T-cell (primary cell): ENCODE data around the gene KCNJ6. TPM values are rescaled to one million over a fixed set of nuclear protein-coding genes. Genes with fewer than 3 reads are reported as not detected.

Experiments used
- ATAC-seq, 4 experiments: fragments of 200-7000 bp in 3 of 4; fragments of 150-1000 bp in 1 of 4; cut with Tn5 transposase; replicated peaks in 1 of 4; 1 replicate in 3 of 4; 2 replicates in 1 of 4; pipeline ENCODE4 v1.10.0; 2021; ENCODE audit warnings: moderate library complexity in 3 of 4, mild to moderate bottlenecking in 2 of 4, moderate number of reproducible peaks in 1 of 4
- CTCF ChIA-PET, 2 donors: fragments of 300-600 bp; sonication (Branson Sonifier 250); formaldehyde crosslinking; loops; one replicate each; lab custom pipeline; 2022; ENCODE audit warnings: antibody characterized with exemption in 2 of 2; lab: Charles Lee
- POLR2A ChIA-PET, 2 donors: fragments of 300-600 bp; sonication (Branson Sonifier 250); formaldehyde crosslinking; loops; one replicate each; lab custom pipeline; 2022; ENCODE audit warnings: antibody characterized with exemption in 2 of 2; lab: Charles Lee
- DNase-seq, 35 experiments: peaks; one replicate each; pipeline versions ENCODE4 v3.0.0 to v3.0.0-alpha.2; 2013 to 2023
- H3K27ac ChIP-seq: one replicate; pipeline ENCODE4 v1.5.1; 2013; ENCODE audit warnings: low read length
- H3K27me3 ChIP-seq, 2 experiments: replicated peaks in 1 of 2; 1 replicate in 1 of 2; 2 replicates in 1 of 2; pipeline versions ENCODE4 v1.6.1 to v1.7.0; 2013; ENCODE audit warnings: low read length in 1 of 2, mixed read lengths in 1 of 2; ENCODE audit not compliant: control insufficient read depth in 2 of 2, insufficient read depth in 2 of 2; ENCODE audit errors: extremely low read depth in 1 of 2
- H3K36me3 ChIP-seq, 2 donors: 1 replicate in 1 of 2; 2 replicates in 1 of 2; pipeline versions ENCODE4 v1.6.1 to v1.7.0; 2013; ENCODE audit warnings: low read length in 1 of 2; ENCODE audit not compliant: control insufficient read depth in 2 of 2, insufficient read depth in 1 of 2; ENCODE audit errors: extremely low read depth in 1 of 2
- H3K4me1 ChIP-seq, 2 experiments: 1 replicate in 1 of 2; 2 replicates in 1 of 2; pipeline versions ENCODE4 v1.6.1 to v1.7.0; 2013; ENCODE audit warnings: low read length in 2 of 2, mixed read lengths in 1 of 2; ENCODE audit not compliant: insufficient read depth in 2 of 2, control insufficient read depth in 1 of 2; ENCODE audit errors: extremely low read depth in 1 of 2
- H3K4me3 ChIP-seq, 2 donors: 1 replicate in 1 of 2; 2 replicates in 1 of 2; pipeline versions ENCODE4 v1.5.1 to v1.7.0; 2013; ENCODE audit warnings: mild to moderate bottlenecking in 2 of 2, low read length in 1 of 2, moderate library complexity in 1 of 2; ENCODE audit not compliant: control insufficient read depth in 1 of 2; ENCODE audit errors: extremely low read depth in 1 of 2
- H3K9me3 ChIP-seq: 2 replicates; pipeline ENCODE4 v1.7.0; 2013
- H3K27ac Mint-ChIP-seq, 2 donors: one replicate each; pipeline ENCODE4 v1.8.0; 2020 to 2021; ENCODE audit warnings: mild to moderate bottlenecking in 2 of 2, mixed read lengths in 2 of 2
- H3K27me3 Mint-ChIP-seq, 2 donors: one replicate each; pipeline ENCODE4 v1.8.0; 2021 to 2022; ENCODE audit warnings: mixed read lengths in 2 of 2
- H3K36me3 Mint-ChIP-seq: one replicate; pipeline ENCODE4 v1.8.0; 2021; ENCODE audit warnings: mixed read lengths
- H3K4me1 Mint-ChIP-seq, 3 donors: one replicate each; pipeline ENCODE4 v1.8.0; 2020 to 2022; ENCODE audit warnings: mixed read lengths in 3 of 3, mild to moderate bottlenecking in 1 of 3
- H3K4me3 Mint-ChIP-seq, 3 donors: one replicate each; pipeline ENCODE4 v1.8.0; 2020 to 2022; ENCODE audit warnings: mild to moderate bottlenecking in 3 of 3, mixed read lengths in 3 of 3, moderate library complexity in 3 of 3
- H3K9me3 Mint-ChIP-seq, 3 donors: one replicate each; pipeline ENCODE4 v1.8.0; 2020 to 2022; ENCODE audit warnings: mixed read lengths in 3 of 3
- WGBS: methylation state at CpG from one replicate; pipeline ENCODE4 v1.1.5; 2013; ENCODE audit warnings: missing lambda C conversion rate; ENCODE audit not compliant: insufficient coverage; 5-methylcytosine and 5-hydroxymethylcytosine counted together
- total RNA-seq, 35 experiments: library from RNA in 6 of 35; stranded (reverse) in 6 of 35; fragments of 120-200 nt in 1 of 35; gene quantifications; one replicate each; pipeline versions ENCODE4 v1.2.1 to v1.2.4 and lab custom pipeline; 2013 to 2026

The KCNJ6 gene
- total RNA-seq, 5 donors from 2014 or later (not counting 1 experiment from before 2014, with no cell fraction given): not detected

DNA sequence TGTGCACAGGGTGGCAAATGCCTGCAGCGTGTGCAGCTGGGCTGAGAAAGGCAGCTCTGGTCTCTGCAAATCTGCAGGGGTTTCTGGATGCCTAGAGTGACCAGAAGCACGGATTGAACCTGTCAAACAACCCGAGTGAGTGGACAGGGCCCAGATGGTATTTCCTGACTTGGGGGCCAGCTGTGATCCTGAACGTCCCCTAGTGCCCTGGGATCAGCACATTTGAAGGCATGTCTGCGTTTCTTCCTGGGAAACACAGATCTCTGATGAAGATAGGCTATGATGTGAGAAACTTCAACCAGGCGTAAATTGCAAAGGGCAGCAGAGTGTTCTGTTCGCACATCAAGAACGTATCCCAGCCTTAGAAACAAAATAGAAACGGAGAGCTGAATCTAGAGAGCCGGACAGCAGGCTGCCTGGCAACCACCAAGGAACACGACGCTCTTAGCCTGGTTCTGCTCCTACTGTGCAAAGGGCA, 163.1 kb downstream of the KCNJ6 start:
- no peaks in the 10 kb centered on the region for H3K4me1 Mint-ChIP-seq
- no peak overlapping the region for H3K4me3 ChIP-seq
- H3K27me3 ChIP-seq: peaks cover 0 to 17% of the 10 kb centered on the region in 2 experiments
- H3K9me3 ChIP-seq: no peaks in the 10 kb centered on the region
- H3K36me3 ChIP-seq: no peaks in the 10 kb centered on the region
- ChIA-PET POLR2A (no interaction called here), CTCF (no interaction called here)
- WGBS: 67% methylated on average over 12 of the region's 12 CpGs
- DNase-seq (no peak), ATAC-seq (no peak)
- H3K27ac Mint-ChIP-seq: no peak overlapping the region
- H3K36me3 Mint-ChIP-seq: no peaks in the 10 kb centered on the region
- peaks cover 4 to 34% of the 10 kb centered on the region in 2 donors for H3K27me3 Mint-ChIP-seq
- no peaks in the 10 kb centered on the region for H3K4me1 ChIP-seq
- no peak overlapping the region for H3K27ac ChIP-seq
- no peaks in the 10 kb centered on the region for H3K9me3 Mint-ChIP-seq
- no peak overlapping the region for H3K4me3 Mint-ChIP-seq

DNA sequence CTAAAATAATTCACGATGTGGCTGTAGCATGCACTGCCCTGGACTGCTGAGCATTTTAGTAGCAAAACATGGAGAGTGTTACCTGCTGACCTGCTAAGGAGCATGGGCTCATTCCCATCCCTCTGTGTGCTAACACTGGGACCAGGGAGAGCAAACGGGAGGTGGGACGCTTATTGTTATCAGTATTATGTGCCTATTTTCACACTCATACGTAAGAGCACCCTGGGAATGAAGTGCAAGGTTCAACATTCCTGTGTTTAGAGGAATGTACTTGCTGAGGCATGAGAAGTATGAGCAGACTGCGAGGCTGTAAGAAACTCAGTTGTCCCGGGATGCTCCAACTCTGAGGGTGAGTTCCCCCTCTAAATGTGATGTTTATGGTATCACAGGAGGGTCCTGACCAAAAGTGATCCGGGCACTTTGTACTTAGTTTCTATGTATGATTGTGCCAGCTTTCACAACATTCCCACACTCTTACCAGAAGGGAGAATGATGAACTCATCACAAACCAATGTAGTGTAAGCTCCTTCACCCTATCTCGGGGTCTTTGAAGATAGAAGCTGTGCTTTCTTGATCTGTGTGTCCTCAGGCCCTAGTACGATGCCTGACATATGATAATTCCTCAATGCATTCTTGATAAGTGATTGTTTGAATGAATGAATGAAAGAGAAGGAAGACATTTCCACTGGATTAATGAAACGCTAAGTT, 164.8 kb downstream of the KCNJ6 start:
- Histone ChIP-seq H3K4me1 (no peaks in the 10 kb centered on the region), H3K36me3 (no peaks in the 10 kb centered on the region), H3K9me3 (no peaks in the 10 kb centered on the region), H3K27ac (no peak overlapping the region), H3K4me3 (no peak overlapping the region), H3K27me3 (peaks cover 0 to 14% of the 10 kb centered on the region in 2 experiments)
- Mint-ChIP-seq H3K27ac (no peak overlapping the region), H3K27me3 (peaks cover 10 to 40% of the 10 kb centered on the region in 2 donors), H3K9me3 (no peaks in the 10 kb centered on the region), H3K4me3 (no peak overlapping the region), H3K36me3 (no peaks in the 10 kb centered on the region), H3K4me1 (no peaks in the 10 kb centered on the region)
- CTCF ChIA-PET: no interaction called here
- DNase-seq: no peak
- WGBS: 91% methylated on average over 4 of the region's 10 CpGs
- POLR2A ChIA-PET: no interaction called here
- ATAC-seq: no peak

DNA sequence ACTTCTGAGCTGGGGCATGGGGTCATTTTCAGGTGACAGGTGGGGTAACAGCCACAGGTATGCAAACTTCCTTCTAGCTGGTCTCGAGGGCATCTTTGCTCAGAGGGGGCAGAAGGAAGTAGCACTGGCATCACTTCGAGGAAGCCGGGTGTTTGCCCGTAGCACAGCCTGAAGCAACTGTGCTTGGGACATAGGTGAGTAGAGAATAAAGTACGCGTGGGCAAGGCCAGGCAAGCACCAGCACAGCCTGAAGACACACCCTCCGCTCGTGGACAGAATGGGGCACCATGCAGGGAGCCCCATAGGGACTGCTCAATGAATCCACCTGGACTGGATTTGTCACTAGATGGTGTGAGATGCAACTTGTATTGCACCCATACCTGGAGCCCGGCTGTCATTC, 167.1 kb downstream of the KCNJ6 start:
- Histone ChIP-seq H3K9me3 (no peaks in the 10 kb centered on the region), H3K4me1 (no peaks in the 10 kb centered on the region), H3K27me3 (peaks cover 0 to 12% of the 10 kb centered on the region in 2 experiments), H3K36me3 (no peaks in the 10 kb centered on the region), H3K27ac (no peak overlapping the region), H3K4me3 (no peak overlapping the region)
- Mint-ChIP-seq H3K4me3 (no peak overlapping the region), H3K36me3 (no peaks in the 10 kb centered on the region), H3K4me1 (no peaks in the 10 kb centered on the region), H3K9me3 (no peaks in the 10 kb centered on the region), H3K27me3 (peaks cover 13 to 45% of the 10 kb centered on the region in 2 donors), H3K27ac (no peak overlapping the region)
- ChIA-PET POLR2A (no interaction called here), CTCF (no interaction called here)
- DNase-seq (no peak), ATAC-seq (no peak)
- WGBS: 66% methylated on average over 6 of the region's 9 CpGs

DNA sequence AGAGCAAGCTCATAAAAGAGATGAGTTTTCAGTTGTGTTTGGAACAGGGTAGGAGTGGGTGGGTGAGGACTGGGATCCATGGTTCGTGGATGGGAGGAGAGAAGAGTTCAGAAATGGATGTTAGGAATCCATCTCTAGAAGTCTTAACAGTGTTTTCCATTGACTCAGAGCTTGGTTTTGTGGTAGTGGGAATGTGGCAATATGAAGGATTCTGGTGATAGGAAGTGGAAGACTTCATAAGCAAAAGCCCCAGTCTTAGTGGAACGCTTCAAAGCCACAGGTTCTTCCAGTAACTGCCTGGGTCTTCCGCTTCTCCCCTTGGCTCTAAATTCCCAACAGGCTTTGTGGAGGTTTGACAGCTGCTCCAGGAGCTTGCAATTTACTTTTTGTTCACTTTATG, 167.9 kb downstream of the KCNJ6 start:
- Histone ChIP-seq H3K36me3 (no peaks in the 10 kb centered on the region), H3K4me3 (no peak overlapping the region), H3K9me3 (no peaks in the 10 kb centered on the region), H3K27ac (no peak overlapping the region), H3K27me3 (peaks cover 0 to 12% of the 10 kb centered on the region in 2 experiments), H3K4me1 (no peaks in the 10 kb centered on the region)
- POLR2A ChIA-PET: no interaction called here
- CTCF ChIA-PET: no interaction called here
- DNase-seq (no peak), ATAC-seq (no peak)
- 50% methylated on average over 1 of the region's 3 CpGs for WGBS
- Mint-ChIP-seq H3K36me3 (no peaks in the 10 kb centered on the region), H3K4me3 (no peak overlapping the region), H3K9me3 (no peaks in the 10 kb centered on the region), H3K27me3 (peaks cover 18 to 42% of the 10 kb centered on the region in 2 donors), H3K4me1 (no peaks in the 10 kb centered on the region), H3K27ac (no peak overlapping the region)

DNA sequence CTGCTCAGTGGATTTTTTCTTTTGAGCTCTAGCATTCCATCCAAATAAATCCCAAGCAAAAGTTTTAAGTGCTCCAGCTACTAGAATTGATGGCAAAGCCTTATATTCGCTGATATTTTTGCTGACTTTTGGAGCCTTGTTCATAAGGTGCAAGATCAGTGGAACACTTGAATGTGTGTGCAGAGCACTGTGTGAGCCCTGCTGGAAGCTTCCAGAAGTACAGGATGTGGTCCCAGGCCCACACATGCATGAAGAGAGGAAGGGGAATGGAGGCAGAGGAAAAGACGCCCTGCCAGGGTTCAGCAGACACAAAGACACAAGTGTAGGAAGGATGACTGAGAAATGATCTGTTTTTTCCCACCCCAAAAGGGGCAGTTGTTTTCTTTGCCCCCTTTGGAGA, 169.4 kb downstream of the KCNJ6 start:
- no peaks in the 10 kb centered on the region for H3K4me1 ChIP-seq
- no peak for ATAC-seq
- Mint-ChIP-seq H3K36me3 (no peaks in the 10 kb centered on the region), H3K27ac (no peak overlapping the region), H3K9me3 (no peaks in the 10 kb centered on the region), H3K4me1 (no peaks in the 10 kb centered on the region), H3K4me3 (no peak overlapping the region), H3K27me3 (peaks cover 23 to 47% of the 10 kb centered on the region in 2 donors)
- DNase-seq: no peak
- ChIA-PET CTCF (no interaction called here), POLR2A (no interaction called here)
- H3K27ac ChIP-seq: no peak overlapping the region
- 100% methylated on average over 1 of the region's 2 CpGs for WGBS
- H3K36me3 ChIP-seq: no peaks in the 10 kb centered on the region
- H3K9me3 ChIP-seq: no peaks in the 10 kb centered on the region
- peaks cover 0 to 7% of the 10 kb centered on the region in 2 experiments for H3K27me3 ChIP-seq
- H3K4me3 ChIP-seq: no peak overlapping the region

DNA sequence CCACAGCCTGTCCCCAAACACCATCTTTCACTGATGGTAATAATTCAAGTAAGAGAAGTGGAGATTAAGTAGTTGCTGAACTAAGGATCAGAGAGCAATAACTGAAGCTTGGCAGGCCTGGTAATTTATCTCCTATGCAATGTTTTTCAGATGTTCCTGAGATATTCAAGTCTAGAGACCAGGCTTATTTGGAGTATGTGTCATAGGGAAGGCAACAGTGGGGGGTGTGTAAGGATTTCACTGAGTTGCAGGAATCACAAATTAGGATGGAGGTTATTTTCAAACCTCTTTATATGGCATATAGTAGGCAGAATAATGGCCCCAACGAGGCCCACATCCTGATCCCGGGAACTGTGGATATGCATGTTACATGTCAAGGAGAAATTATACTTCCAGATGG, 171.7 kb downstream of the KCNJ6 start:
- Mint-ChIP-seq H3K27ac (no peak overlapping the region), H3K36me3 (no peaks in the 10 kb centered on the region), H3K27me3 (peaks cover 35 to 50% of the 10 kb centered on the region in 2 donors), H3K4me1 (no peaks in the 10 kb centered on the region), H3K9me3 (no peaks in the 10 kb centered on the region), H3K4me3 (no peak overlapping the region)
- Histone ChIP-seq H3K4me3 (no peak overlapping the region), H3K27me3 (peaks cover under 1 to 9% of the 10 kb centered on the region in 2 experiments), H3K9me3 (no peaks in the 10 kb centered on the region), H3K27ac (no peak overlapping the region), H3K36me3 (no peaks in the 10 kb centered on the region), H3K4me1 (no peaks in the 10 kb centered on the region)
- no peak for ATAC-seq
- DNase-seq: no peak
- CTCF ChIA-PET: no interaction called here
- POLR2A ChIA-PET: no interaction called here
- WGBS: 80% methylated on average over 1 of the region's 2 CpGs
